K562 (cell line): ENCODE results near the gene RUNX1. TPM values are rescaled to one million over a fixed set of nuclear protein-coding genes. Genes with fewer than 3 reads are reported as not detected.
A peak's percentile ranks its signal among the peaks of the same experiment; 100 is the strongest.

ENCODE experiments used
- FOXA3 ChIP-seq, 2 experiments: fragments of 450-650 bp in 1 of 2; sonication (generic) in 1 of 2; formaldehyde crosslinking; IDR thresholded peaks in 1 of 2; conservative IDR thresholded peaks in 1 of 2; 2 replicates each; pipeline versions ENCODE4 v1.4.0 to v1.8.0; 2020 to 2022; ENCODE audit warnings: mild to moderate bottlenecking in 2 of 2, missing genetic modification reagents in 1 of 2
- GMEB1 ChIP-seq: fragments of 250-450 bp; sonication (Bioruptor Pico); IDR thresholded peaks from 2 replicates; pipeline ENCODE4 v1.4.0; 2020; ENCODE audit warnings: mild to moderate bottlenecking
- MAX ChIP-seq: sonication (generic); formaldehyde crosslinking; IDR thresholded peaks from 2 replicates; pipeline ENCODE4 v1.9.0; 2022; ENCODE audit warnings: mild to moderate bottlenecking, missing genetic modification reagents
- MLLT1 ChIP-seq, 2 experiments: fragments of 450-650 bp; IDR thresholded peaks; 2 replicates each; pipeline ENCODE4 v1.6.1; 2016
- SAFB ChIP-seq: fragments of 200-400 bp; formaldehyde crosslinking; IDR thresholded peaks from 2 replicates; pipeline ENCODE4 v1.6.1; 2017; ENCODE audit warnings: low read depth, low read length, borderline replicate concordance
- ZBTB2 ChIP-seq: fragments of 450-650 bp; IDR thresholded peaks from 2 replicates; pipeline ENCODE4 v1.6.1; 2016; ENCODE audit warnings: antibody characterized with exemption
- ZFX ChIP-seq: sonication (generic); formaldehyde crosslinking; IDR thresholded peaks from 2 replicates; pipeline ENCODE4 v1.8.0; 2022; ENCODE audit warnings: mild to moderate bottlenecking, missing genetic modification reagents, moderate library complexity
- ZNF12 ChIP-seq: sonication (generic); formaldehyde crosslinking; IDR thresholded peaks from 2 replicates; pipeline ENCODE4 v1.4.0; 2020; ENCODE audit warnings: mild to moderate bottlenecking, missing genetic modification reagents
- ZNF507 ChIP-seq: conservative IDR thresholded peaks from 2 replicates; pipeline ENCODE4 v1.6.1; 2017; ENCODE audit warnings: missing genetic modification characterization, missing compliant biosample characterization
- ZNF512 ChIP-seq: IDR thresholded peaks from 2 replicates; pipeline ENCODE4 v1.6.1; 2016; ENCODE audit warnings: missing genetic modification characterization, missing compliant biosample characterization
- ZSCAN29 ChIP-seq: fragments of 450-650 bp; IDR thresholded peaks from 2 replicates; pipeline ENCODE4 v1.6.1; 2017
- polyA plus RNA-seq, 8 experiments: library from polyadenylated mRNA; depleted of rRNA in 4 of 8; stranded (reverse) in 5 of 8; unstranded in 3 of 8; fragments of >200 nt; fragmentation: Nextera tagmentation in 2 of 8; fragmentation: Illumina TruSeq in 1 of 8; extraction: Ambion mirVana in 2 of 8; extraction: Trizol in 1 of 8; gene quantifications; 2 replicates each; pipeline versions ENCODE4 v1.2.1 to v1.2.3, GENCODE V29; 2011 to 2014; ENCODE audit warnings: inconsistent platforms in 1 of 8, missing spikeins in 1 of 8
- total RNA-seq, 7 experiments: library from RNA; depleted of rRNA in 6 of 7; stranded (reverse); fragments of >200 nt in 6 of 7; fragmentation: Illumina TruSeq in 2 of 7; extraction: Trizol in 2 of 7; gene quantifications; 2 replicates each; pipeline versions ENCODE4 v1.2.1 to v1.2.3, GENCODE V29; 2011 to 2021; ENCODE audit warnings: low replicate concordance in 1 of 7
- TF ChIP-seq, protein P1 (sequence below): fragments of 200-800 bp; sonication (Bioruptor generic); IDR thresholded peaks from 2 replicates; pipeline ENCODE4 v1.6.1; 2016; ENCODE audit warnings: missing genetic modification characterization, missing compliant biosample characterization

The RUNX1 gene
- total and polyA plus RNA-seq, 9 of the 15 experiments (the other 6 are each of a cell fraction or from before 2014, with no cell fraction given) = 2.2 to 68.6 (median 17.8) TPM

GRCh38 chr21:34886240-34887104 is 162.6 kb downstream of the RUNX1 start (continued):
- TF ChIP-seq MLLT1 (IDR thresholded peaks at IDR 0.05) (no peak), ZSCAN29 (no peak), FOXA3 (CRISPR knock-in tag; conservative IDR thresholded peaks at IDR 0.05 in 1 of 2, IDR thresholded peaks at IDR 0.05 in 1 of 2) (no peak), GMEB1 (no peak), ZNF507 (tag) (no peak), ZNF12 (CRISPR knock-in tag) (0 out of 2 replicates have a peak, but pooled peaks have one; percentile 48), SAFB (no peak; the same call in 1 of the 2 replicates), ZBTB2 (no peak), MAX (CRISPR knock-in tag) (no peak), ZNF512 (tag) (no peak), ZFX (CRISPR knock-in tag) (peak; percentile 61)
- TF ChIP-seq, protein P1, sequence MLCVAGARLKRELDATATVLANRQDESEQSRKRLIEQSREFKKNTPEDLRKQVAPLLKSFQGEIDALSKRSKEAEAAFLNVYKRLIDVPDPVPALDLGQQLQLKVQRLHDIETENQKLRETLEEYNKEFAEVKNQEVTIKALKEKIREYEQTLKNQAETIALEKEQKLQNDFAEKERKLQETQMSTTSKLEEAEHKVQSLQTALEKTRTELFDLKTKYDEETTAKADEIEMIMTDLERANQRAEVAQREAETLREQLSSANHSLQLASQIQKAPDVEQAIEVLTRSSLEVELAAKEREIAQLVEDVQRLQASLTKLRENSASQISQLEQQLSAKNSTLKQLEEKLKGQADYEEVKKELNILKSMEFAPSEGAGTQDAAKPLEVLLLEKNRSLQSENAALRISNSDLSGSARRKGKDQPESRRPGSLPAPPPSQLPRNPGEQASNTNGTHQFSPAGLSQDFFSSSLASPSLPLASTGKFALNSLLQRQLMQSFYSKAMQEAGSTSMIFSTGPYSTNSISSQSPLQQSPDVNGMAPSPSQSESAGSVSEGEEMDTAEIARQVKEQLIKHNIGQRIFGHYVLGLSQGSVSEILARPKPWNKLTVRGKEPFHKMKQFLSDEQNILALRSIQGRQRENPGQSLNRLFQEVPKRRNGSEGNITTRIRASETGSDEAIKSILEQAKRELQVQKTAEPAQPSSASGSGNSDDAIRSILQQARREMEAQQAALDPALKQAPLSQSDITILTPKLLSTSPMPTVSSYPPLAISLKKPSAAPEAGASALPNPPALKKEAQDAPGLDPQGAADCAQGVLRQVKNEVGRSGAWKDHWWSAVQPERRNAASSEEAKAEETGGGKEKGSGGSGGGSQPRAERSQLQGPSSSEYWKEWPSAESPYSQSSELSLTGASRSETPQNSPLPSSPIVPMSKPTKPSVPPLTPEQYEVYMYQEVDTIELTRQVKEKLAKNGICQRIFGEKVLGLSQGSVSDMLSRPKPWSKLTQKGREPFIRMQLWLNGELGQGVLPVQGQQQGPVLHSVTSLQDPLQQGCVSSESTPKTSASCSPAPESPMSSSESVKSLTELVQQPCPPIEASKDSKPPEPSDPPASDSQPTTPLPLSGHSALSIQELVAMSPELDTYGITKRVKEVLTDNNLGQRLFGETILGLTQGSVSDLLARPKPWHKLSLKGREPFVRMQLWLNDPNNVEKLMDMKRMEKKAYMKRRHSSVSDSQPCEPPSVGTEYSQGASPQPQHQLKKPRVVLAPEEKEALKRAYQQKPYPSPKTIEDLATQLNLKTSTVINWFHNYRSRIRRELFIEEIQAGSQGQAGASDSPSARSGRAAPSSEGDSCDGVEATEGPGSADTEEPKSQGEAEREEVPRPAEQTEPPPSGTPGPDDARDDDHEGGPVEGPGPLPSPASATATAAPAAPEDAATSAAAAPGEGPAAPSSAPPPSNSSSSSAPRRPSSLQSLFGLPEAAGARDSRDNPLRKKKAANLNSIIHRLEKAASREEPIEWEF (CRISPR knock-in tag) = no peak
